ENCODE results near the gene STS.
A peak's percentile ranks its signal among the peaks of the same experiment; 100 is the strongest.

The STS gene

GRCh38 chrX:7146020-7146702, 1.4 kb upstream of the STS start:
- DNase-seq (ENCODE audit: low read depth), result no peak
- peak overlapping the region; percentile 73 for H3K4me3 ChIP-seq (ENCODE audit: low read depth, low read length)
- no peak for TF ChIP-seq CTCF (IDR thresholded peaks at IDR 0.05; ENCODE audit: insufficient read depth, low read depth, low read length, missing control alignments)

GRCh38 chrX:7146703-7147412, 654 bp upstream of the STS start:
- DNase-seq (ENCODE audit: low read depth), result peak; percentile 40
- TF ChIP-seq CTCF (IDR thresholded peaks at IDR 0.05; ENCODE audit: insufficient read depth, low read depth, low read length, missing control alignments), result no peak
- peak overlapping the region; percentile 73 for H3K4me3 ChIP-seq (ENCODE audit: low read depth, low read length)

GRCh38 chrX:7147978-7148854, 704 bp downstream of the STS start, which contains the start of gene PUDP:
PUDP (minus strand) TSS chrX:7148153; CDS start chrX:7148113, 40 bp downstream.
- no peak for TF ChIP-seq CTCF (IDR thresholded peaks at IDR 0.05; ENCODE audit: insufficient read depth, low read depth, low read length, missing control alignments)
- DNase-seq (ENCODE audit: low read depth), result peak; percentile 88
- peak within 1 kb of the TSS; percentile 94 for H3K4me3 ChIP-seq (ENCODE audit: low read depth, low read length)

GRCh38 chrX:7149411-7149810, 1.9 kb downstream of the STS start:
- DNase-seq (ENCODE audit: low read depth), result peak; percentile 29
- H3K4me3 ChIP-seq (ENCODE audit: low read depth, low read length), result no peak overlapping the region
- no peak for TF ChIP-seq CTCF (IDR thresholded peaks at IDR 0.05; ENCODE audit: insufficient read depth, low read depth, low read length, missing control alignments)

GRCh38 chrX:7153231-7153630, 5.7 kb downstream of the STS start:
- TF ChIP-seq CTCF (IDR thresholded peaks at IDR 0.05; ENCODE audit: insufficient read depth, low read depth, low read length, missing control alignments), result no peak
- DNase-seq (ENCODE audit: low read depth), result no peak
- no peak overlapping the region for H3K4me3 ChIP-seq (ENCODE audit: low read depth, low read length)

GRCh38 chrX:7154041-7154597, 6.6 kb downstream of the STS start:
- no peak for DNase-seq (ENCODE audit: low read depth)
- no peak overlapping the region for H3K4me3 ChIP-seq (ENCODE audit: low read depth, low read length)
- no peak for TF ChIP-seq CTCF (IDR thresholded peaks at IDR 0.05; ENCODE audit: insufficient read depth, low read depth, low read length, missing control alignments)

All from GM12865 (cell line).